ENCODE data around the gene SRSF4.
"Not testable (repeated sequence)": the region's sequence is repeated elsewhere in the genome, so short reads cannot be mapped to it uniquely, and the experiment has no call there.

SRSF4 gene

DNA sequence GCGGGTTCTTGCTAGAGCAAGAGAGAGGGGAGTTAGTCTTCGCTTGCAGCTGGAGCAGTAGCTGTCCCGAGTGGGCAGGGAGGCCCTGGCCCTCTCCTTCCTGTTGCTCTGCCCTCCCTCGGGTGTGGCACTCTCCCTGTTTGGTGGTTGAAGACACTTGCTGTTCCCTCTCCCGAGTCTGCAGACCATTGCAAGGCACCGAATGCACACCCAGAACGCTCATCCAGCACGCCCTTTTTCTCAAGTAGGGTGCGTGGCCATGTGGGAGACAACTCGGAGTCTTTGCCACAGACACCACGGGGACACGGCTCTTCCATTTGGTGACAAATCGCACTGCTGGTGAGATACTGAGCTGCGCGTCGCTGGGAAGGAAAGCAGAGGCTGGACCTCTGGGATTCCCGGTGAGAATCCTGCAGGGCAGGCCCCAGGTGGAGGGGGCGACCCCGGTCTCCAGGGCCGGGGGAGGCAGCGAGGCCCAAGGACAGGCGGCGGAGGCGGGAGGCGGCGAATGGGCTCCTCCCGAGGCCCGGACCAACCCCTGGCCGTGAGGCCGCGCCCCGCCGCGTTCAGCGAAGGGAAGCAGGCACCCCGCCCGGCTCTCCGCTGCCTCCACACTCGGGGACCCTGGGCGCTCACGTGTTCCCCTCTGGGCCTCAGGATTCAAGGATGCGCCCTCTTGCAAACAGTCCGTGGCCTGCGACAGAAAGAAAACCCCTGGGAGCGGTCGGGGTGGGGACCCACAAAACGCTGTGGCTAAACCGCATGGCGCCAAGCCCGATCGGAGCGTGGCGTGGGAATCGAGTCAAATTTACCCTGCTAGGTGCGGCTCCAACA is 47.6 kb downstream of the SRSF4 start:
- no peaks in the 10 kb centered on the region for H3K27me3 ChIP-seq (ENCODE audit: insufficient read depth, low read length, poor library complexity)

DNA sequence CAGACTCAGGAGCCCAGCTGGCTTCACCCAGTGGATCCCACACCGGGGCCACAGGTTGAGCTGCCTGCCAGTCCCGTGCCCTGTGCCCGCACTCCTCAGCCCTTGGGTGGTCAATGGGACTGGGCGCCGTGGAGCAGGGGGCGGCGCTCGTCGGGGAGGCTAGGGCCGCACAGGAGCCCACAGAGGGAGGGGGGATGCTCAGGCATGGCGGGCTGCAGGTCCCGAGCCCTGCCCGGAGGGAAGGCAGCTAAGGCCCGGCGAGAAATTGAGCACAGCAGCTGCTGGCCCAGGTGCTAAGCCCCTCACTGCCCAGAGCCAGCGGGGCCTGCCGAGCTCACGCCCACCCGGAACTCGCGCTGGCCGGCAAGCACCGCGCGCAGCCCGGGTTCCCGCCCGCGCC is 50.6 kb downstream of the SRSF4 start:
- not testable (repeated sequence) for ATAC-seq (ENCODE audit: insufficient read depth, low read depth)

More for the DNA sequence above, 47.6 kb downstream of the SRSF4 start:
- no peaks in the 10 kb centered on the region for H4K20me1 ChIP-seq (ENCODE audit: insufficient read depth, low read length)
- no peaks in the 10 kb centered on the region for H3K79me2 ChIP-seq (ENCODE audit: insufficient read depth, low read length)
- no peak overlapping the region for H3K4me3 ChIP-seq (ENCODE audit: low read depth in 1 of 2, low read length in 2 of 2)
- H3K4me1 ChIP-seq (ENCODE audit: insufficient read depth, low read length), result no peaks in the 10 kb centered on the region
- no peaks in the 10 kb centered on the region for H3K9me3 ChIP-seq (ENCODE audit: insufficient read depth, low read length, severe bottlenecking)
- H3K36me3 ChIP-seq (ENCODE audit: insufficient read depth, low read length), result no peaks in the 10 kb centered on the region
- no peak overlapping the region for H3K9ac ChIP-seq (ENCODE audit: low read depth, low read length)
- no peak for DNase-seq
- TF ChIP-seq EZH2 (IDR thresholded peaks at IDR 0.05; ENCODE audit: borderline replicate concordance, low read depth, low read length, severe bottlenecking), result no peak
- TF ChIP-seq, protein P1, sequence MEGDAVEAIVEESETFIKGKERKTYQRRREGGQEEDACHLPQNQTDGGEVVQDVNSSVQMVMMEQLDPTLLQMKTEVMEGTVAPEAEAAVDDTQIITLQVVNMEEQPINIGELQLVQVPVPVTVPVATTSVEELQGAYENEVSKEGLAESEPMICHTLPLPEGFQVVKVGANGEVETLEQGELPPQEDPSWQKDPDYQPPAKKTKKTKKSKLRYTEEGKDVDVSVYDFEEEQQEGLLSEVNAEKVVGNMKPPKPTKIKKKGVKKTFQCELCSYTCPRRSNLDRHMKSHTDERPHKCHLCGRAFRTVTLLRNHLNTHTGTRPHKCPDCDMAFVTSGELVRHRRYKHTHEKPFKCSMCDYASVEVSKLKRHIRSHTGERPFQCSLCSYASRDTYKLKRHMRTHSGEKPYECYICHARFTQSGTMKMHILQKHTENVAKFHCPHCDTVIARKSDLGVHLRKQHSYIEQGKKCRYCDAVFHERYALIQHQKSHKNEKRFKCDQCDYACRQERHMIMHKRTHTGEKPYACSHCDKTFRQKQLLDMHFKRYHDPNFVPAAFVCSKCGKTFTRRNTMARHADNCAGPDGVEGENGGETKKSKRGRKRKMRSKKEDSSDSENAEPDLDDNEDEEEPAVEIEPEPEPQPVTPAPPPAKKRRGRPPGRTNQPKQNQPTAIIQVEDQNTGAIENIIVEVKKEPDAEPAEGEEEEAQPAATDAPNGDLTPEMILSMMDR (IDR thresholded peaks at IDR 0.05; ENCODE audit: borderline replicate concordance, extremely low read depth, low read length, poor library complexity, severe bottlenecking), result no peak
- no peak overlapping the region for H3K27ac ChIP-seq (ENCODE audit: low read length)
- H2AFZ ChIP-seq (ENCODE audit: low read depth, low read length), result no peak overlapping the region
- ATAC-seq (ENCODE audit: insufficient read depth, low read depth), result no peak
- H3K4me2 ChIP-seq (ENCODE audit: insufficient read depth, low read length), result no peak overlapping the region

DNA sequence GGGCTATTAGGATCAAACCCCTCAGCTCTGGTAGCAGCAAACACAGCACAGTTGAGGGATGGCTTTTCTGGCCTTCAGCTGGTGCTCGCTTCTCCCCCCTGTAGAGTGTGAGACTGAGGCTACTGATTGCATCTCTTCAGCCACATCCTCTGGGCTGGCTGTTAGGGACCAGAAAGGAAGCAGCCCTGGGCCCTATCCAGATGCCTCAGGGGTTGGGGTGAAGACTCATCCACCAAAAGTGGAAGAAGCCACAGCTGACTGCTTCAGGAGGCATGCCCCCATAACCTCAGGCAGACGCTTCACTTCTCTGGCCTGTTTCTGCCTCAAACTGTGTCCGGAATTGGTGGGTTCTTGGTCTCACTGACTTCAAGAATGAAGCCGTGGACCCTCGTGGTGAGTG is 51.8 kb downstream of the SRSF4 start:
- Histone ChIP-seq H3K9ac (ENCODE audit: low read depth, low read length) (no peak overlapping the region), H3K36me3 (ENCODE audit: insufficient read depth, low read length) (no peaks in the 10 kb centered on the region), H2AFZ (ENCODE audit: low read depth, low read length) (no peak overlapping the region), H3K4me2 (ENCODE audit: insufficient read depth, low read length) (no peak overlapping the region), H4K20me1 (ENCODE audit: insufficient read depth, low read length) (no peaks in the 10 kb centered on the region), H3K79me2 (ENCODE audit: insufficient read depth, low read length) (no peaks in the 10 kb centered on the region), H3K27me3 (ENCODE audit: insufficient read depth, low read length, poor library complexity) (no peaks in the 10 kb centered on the region), H3K4me3 (ENCODE audit: low read depth in 1 of 2, low read length in 2 of 2) (no peak overlapping the region), H3K4me1 (ENCODE audit: insufficient read depth, low read length) (peaks cover 3% of the 10 kb centered on the region), H3K27ac (ENCODE audit: low read length) (no peak overlapping the region), H3K9me3 (ENCODE audit: insufficient read depth, low read length, severe bottlenecking) (no peaks in the 10 kb centered on the region)
- ATAC-seq (ENCODE audit: insufficient read depth, low read depth), result peak; percentile 22; the same call in 1 of the 3 replicates
- DNase-seq, result no peak
- TF ChIP-seq EZH2 (IDR thresholded peaks at IDR 0.05; ENCODE audit: borderline replicate concordance, low read depth, low read length, severe bottlenecking), result no peak
- TF ChIP-seq, protein P1 (IDR thresholded peaks at IDR 0.05; ENCODE audit: borderline replicate concordance, extremely low read depth, low read length, poor library complexity, severe bottlenecking), result no peak

More for the DNA sequence above, 50.6 kb downstream of the SRSF4 start:
- not testable (repeated sequence) for H3K27me3 ChIP-seq (ENCODE audit: insufficient read depth, low read length, poor library complexity); H3K4me2 ChIP-seq (ENCODE audit: insufficient read depth, low read length); H3K4me1 ChIP-seq (ENCODE audit: insufficient read depth, low read length); H4K20me1 ChIP-seq (ENCODE audit: insufficient read depth, low read length); H3K4me3 ChIP-seq (ENCODE audit: low read depth in 1 of 2, low read length in 2 of 2); DNase-seq; H3K9me3 ChIP-seq (ENCODE audit: insufficient read depth, low read length, severe bottlenecking); H3K27ac ChIP-seq (ENCODE audit: low read length); H3K36me3 ChIP-seq (ENCODE audit: insufficient read depth, low read length); H3K79me2 ChIP-seq (ENCODE audit: insufficient read depth, low read length); H3K9ac ChIP-seq (ENCODE audit: low read depth, low read length); H2AFZ ChIP-seq (ENCODE audit: low read depth, low read length)

DNA sequence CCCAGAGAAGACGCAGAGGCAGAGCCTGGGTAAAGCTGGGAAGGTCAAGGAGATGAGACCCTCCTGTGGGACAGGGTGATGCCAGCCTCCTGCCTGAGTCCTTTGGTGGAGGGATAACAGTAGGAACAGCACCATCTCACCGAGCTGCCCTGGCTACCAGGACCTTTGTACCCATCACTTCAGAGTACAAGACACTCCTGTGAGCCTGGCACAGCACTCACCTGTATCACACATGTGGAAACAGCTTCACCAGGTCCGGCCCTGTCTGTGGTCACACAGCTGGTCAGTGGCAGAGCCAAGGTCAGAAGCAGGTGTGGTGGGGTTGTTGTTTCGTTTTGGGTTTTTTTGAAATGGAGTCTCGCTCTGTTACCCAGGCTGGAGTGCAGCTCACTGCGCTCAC is 53.0 kb downstream of the SRSF4 start:
- H3K4me1 ChIP-seq (ENCODE audit: insufficient read depth, low read length), result peaks cover 10% of the 10 kb centered on the region
- no peaks in the 10 kb centered on the region for H3K27me3 ChIP-seq (ENCODE audit: insufficient read depth, low read length, poor library complexity)
- H4K20me1 ChIP-seq (ENCODE audit: insufficient read depth, low read length), result no peaks in the 10 kb centered on the region
- ATAC-seq (ENCODE audit: insufficient read depth, low read depth) (no peak), DNase-seq (no peak)
- H3K36me3 ChIP-seq (ENCODE audit: insufficient read depth, low read length), result no peaks in the 10 kb centered on the region
- H3K27ac ChIP-seq (ENCODE audit: low read length), result no peak overlapping the region
- H3K9me3 ChIP-seq (ENCODE audit: insufficient read depth, low read length, severe bottlenecking), result no peaks in the 10 kb centered on the region
- H3K4me2 ChIP-seq (ENCODE audit: insufficient read depth, low read length), result no peak overlapping the region
- no peak overlapping the region for H3K9ac ChIP-seq (ENCODE audit: low read depth, low read length)
- no peak overlapping the region for H3K4me3 ChIP-seq (ENCODE audit: low read depth in 1 of 2, low read length in 2 of 2)
- H3K79me2 ChIP-seq (ENCODE audit: insufficient read depth, low read length), result no peaks in the 10 kb centered on the region
- H2AFZ ChIP-seq (ENCODE audit: low read depth, low read length), result no peak overlapping the region
- TF ChIP-seq, protein P1 (IDR thresholded peaks at IDR 0.05; ENCODE audit: borderline replicate concordance, extremely low read depth, low read length, poor library complexity, severe bottlenecking), result no peak
- no peak for TF ChIP-seq EZH2 (IDR thresholded peaks at IDR 0.05; ENCODE audit: borderline replicate concordance, low read depth, low read length, severe bottlenecking)

Data from DND-41 (cell line).